ENCODE data around the gene DACT3. TPM values are rescaled to one million over a fixed set of nuclear protein-coding genes. Genes with fewer than 3 reads are reported as not detected.

DACT3 gene
- total RNA-seq, 1 donor from 2014 or later: 2.3 TPM

GRCh38 chr19:46614114-46614722 is 46.8 kb downstream of the DACT3 start:
- no peak for DNase-seq (ENCODE audit: extremely low read depth, low read depth, low spot score)

- DNase-seq (ENCODE audit: extremely low read depth, low read depth, low spot score): no peak
These were observed 47.5 kb downstream of the DACT3 start for GRCh38 chr19:46613525-46613924.

- DNase-seq (ENCODE audit: extremely low read depth, low read depth, low spot score): no peak
These were observed 49.2 kb downstream of the DACT3 start for GRCh38 chr19:46611776-46612175.

GRCh38 chr19:46610851-46611770 is 49.9 kb downstream of the DACT3 start:
- DNase-seq (ENCODE audit: extremely low read depth, low read depth, low spot score): no peak

GRCh38 chr19:46610413-46610775 is 50.6 kb downstream of the DACT3 start:
- DNase-seq (ENCODE audit: extremely low read depth, low read depth, low spot score): no peak

GRCh38 chr19:46609511-46610412 is 51.2 kb downstream of the DACT3 start:
- DNase-seq (ENCODE audit: extremely low read depth, low read depth, low spot score): no peak

- no peak for DNase-seq (ENCODE audit: extremely low read depth, low read depth, low spot score)
These were observed 52.2 kb downstream of the DACT3 start for GRCh38 chr19:46608581-46609345.

GRCh38 chr19:46608178-46608577 is 52.8 kb downstream of the DACT3 start:
- DNase-seq (ENCODE audit: extremely low read depth, low read depth, low spot score): no peak

- no peak for DNase-seq (ENCODE audit: extremely low read depth, low read depth, low spot score)
These were observed 53.5 kb downstream of the DACT3 start for GRCh38 chr19:46607448-46607841.

- DNase-seq (ENCODE audit: extremely low read depth, low read depth, low spot score): no peak
These were observed 54.1 kb downstream of the DACT3 start for GRCh38 chr19:46606681-46607447.

GRCh38 chr19:46606019-46606418 is 55.0 kb downstream of the DACT3 start:
- no peak for DNase-seq (ENCODE audit: extremely low read depth, low read depth, low spot score)

- no peak for DNase-seq (ENCODE audit: extremely low read depth, low read depth, low spot score)
These were observed 55.6 kb downstream of the DACT3 start for GRCh38 chr19:46605356-46605821.

- DNase-seq (ENCODE audit: extremely low read depth, low read depth, low spot score): no peak
These were observed 56.1 kb downstream of the DACT3 start for GRCh38 chr19:46604781-46605355.

- no peak for DNase-seq (ENCODE audit: extremely low read depth, low read depth, low spot score)
These were observed 57.2 kb downstream of the DACT3 start for GRCh38 chr19:46603752-46604231.

- no peak for DNase-seq (ENCODE audit: extremely low read depth, low read depth, low spot score)
These were observed 57.8 kb downstream of the DACT3 start for GRCh38 chr19:46603195-46603637.

- no peak for DNase-seq (ENCODE audit: extremely low read depth, low read depth, low spot score)
These were observed 58.4 kb downstream of the DACT3 start for GRCh38 chr19:46602392-46603194.

- DNase-seq (ENCODE audit: extremely low read depth, low read depth, low spot score): no peak
These were observed 59.4 kb downstream of the DACT3 start, which contains the start of gene CALM3 for GRCh38 chr19:46601318-46602224. CALM3 (plus strand) TSS chr19:46601330; CDS start chr19:46601435, 105 bp downstream.
